Caco-2 (cell line): ENCODE measurements around the gene CTNND2. TPM values are rescaled to one million over a fixed set of nuclear protein-coding genes. Genes with fewer than 3 reads are reported as not detected.

Source experiments
- BruUV-seq: library from RNA; stranded (reverse); fragments of 400-500 nt; replicated peaks from 2 replicates; lab custom pipeline; 2021; lab: Mats Ljungman, UMichigan
- CTCF ChIA-PET: fragments of 300-600 bp; sonication (Branson Sonifier 250); formaldehyde crosslinking; loops from one replicate; lab custom pipeline; 2022; ENCODE audit warnings: antibody characterized with exemption; lab: Charles Lee
- POLR2A ChIA-PET: fragments of 300-600 bp; sonication (Branson Sonifier 250); formaldehyde crosslinking; loops from one replicate; lab custom pipeline; 2022; ENCODE audit warnings: antibody characterized with exemption; lab: Charles Lee
- DNase-seq, 2 experiments: peaks; one replicate each; pipeline versions ENCODE4 v3.0.0 to v3.0.0-alpha.2; 2020 to 2022
- H3K27me3 ChIP-seq: replicated peaks from 2 replicates; pipeline ENCODE4 v1.6.0; 2011; ENCODE audit warnings: low read length; ENCODE audit not compliant: control insufficient read depth, insufficient read depth
- H3K36me3 ChIP-seq: 2 replicates; pipeline ENCODE4 v1.5.1; 2011; ENCODE audit warnings: low read length; ENCODE audit not compliant: control insufficient read depth, insufficient read depth
- H3K4me1 ChIP-seq: fragments of 250-450 bp; sonication (Bioruptor Pico); 2 replicates; pipeline ENCODE4 v1.5.1; 2020; ENCODE audit warnings: mild to moderate bottlenecking
- H3K4me3 ChIP-seq: 2 replicates; pipeline ENCODE4 v1.5.1; 2011; ENCODE audit warnings: low read depth, mild to moderate bottlenecking, control low read depth, low read length
- H3K9me3 ChIP-seq: fragments of 250-450 bp; sonication (Bioruptor Pico); 2 replicates; pipeline ENCODE4 v1.5.1; 2020; ENCODE audit warnings: mild to moderate bottlenecking, moderate library complexity
- H3K27ac Mint-ChIP-seq: one replicate; pipeline ENCODE4 v1.8.0; 2022; ENCODE audit warnings: mixed read lengths; ENCODE audit not compliant: unreplicated experiment
- H3K27me3 Mint-ChIP-seq: one replicate; pipeline ENCODE4 v1.8.0; 2022; ENCODE audit warnings: mixed read lengths; ENCODE audit not compliant: insufficient read depth, unreplicated experiment
- H3K36me3 Mint-ChIP-seq: one replicate; pipeline ENCODE4 v1.8.0; 2022; ENCODE audit warnings: mild to moderate bottlenecking, mixed read lengths; ENCODE audit not compliant: insufficient read depth, unreplicated experiment
- H3K4me1 Mint-ChIP-seq: one replicate; pipeline ENCODE4 v1.8.0; 2022; ENCODE audit warnings: low read depth, mixed read lengths; ENCODE audit not compliant: unreplicated experiment
- H3K4me3 Mint-ChIP-seq: one replicate; pipeline ENCODE4 v1.8.0; 2022; ENCODE audit warnings: mild to moderate bottlenecking, moderate library complexity, mixed read lengths; ENCODE audit not compliant: unreplicated experiment
- H3K9me3 Mint-ChIP-seq: one replicate; pipeline ENCODE4 v1.8.0; 2022; ENCODE audit warnings: mixed read lengths; ENCODE audit not compliant: unreplicated experiment
- intact Hi-C: fragments of 100-400 bp; cut with micrococcal nuclease; formaldehyde crosslinking; loops from one replicate; pipeline ENCODE4 v1.10.0; 2022; ENCODE audit not compliant: unreplicated experiment
- total RNA-seq: library from RNA; stranded (reverse); gene quantifications from 2 replicates; pipeline ENCODE4 v1.2.3, GENCODE V29; 2022
- TF ChIP-seq, protein P1 (sequence below), 2 experiments: fragments of 200-600 bp in 1 of 2; IDR thresholded peaks; 1 replicate in 1 of 2; 2 replicates in 1 of 2; pipeline versions ENCODE4 v1.5.1 to v1.8.0; 2011 to 2022; ENCODE audit warnings: antibody characterized with exemption in 1 of 2, control low read depth in 1 of 2, inconsistent platforms in 1 of 2, low read depth in 1 of 2, low read length in 1 of 2, mild to moderate bottlenecking in 1 of 2, moderate library complexity in 1 of 2; ENCODE audit not compliant: insufficient read depth in 1 of 2, severe bottlenecking in 1 of 2, unreplicated experiment in 1 of 2

CTNND2 gene
- total RNA-seq, 1 experiment from 2014 or later = 0.32 TPM

DNA sequence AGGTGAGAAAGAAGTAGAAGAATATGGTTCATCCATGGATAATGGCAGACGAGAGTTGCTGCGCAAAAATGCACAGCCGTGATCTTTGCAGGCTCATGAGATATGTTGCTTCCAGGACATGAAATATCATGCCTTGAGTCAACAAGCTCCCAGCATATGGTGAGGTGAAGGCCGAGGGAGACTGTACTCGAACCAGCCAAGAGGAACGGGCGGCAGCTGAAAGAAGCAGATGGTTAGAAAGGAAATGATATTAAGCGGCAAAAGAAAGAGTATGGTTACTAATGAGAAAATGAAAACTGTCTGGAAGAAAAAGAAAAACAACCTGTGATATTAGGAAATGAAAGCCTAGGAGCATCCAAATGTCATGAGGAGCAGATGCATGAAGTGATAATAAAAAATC lies 798.5 kb downstream of the CTNND2 start:
- peaks cover 18% of the 10 kb centered on the region for H3K27me3 Mint-ChIP-seq
- no peak overlapping the region for H3K4me3 ChIP-seq
- H3K4me3 Mint-ChIP-seq = no peak overlapping the region
- no peaks in the 10 kb centered on the region for H3K4me1 Mint-ChIP-seq
- ChIA-PET CTCF (no interaction called here), POLR2A (no interaction called here)
- no peak overlapping the region for H3K27ac Mint-ChIP-seq
- no peaks in the 10 kb centered on the region for H3K9me3 ChIP-seq
- no peaks in the 10 kb centered on the region for H3K4me1 ChIP-seq
- DNase-seq = no peak
- no peaks in the 10 kb centered on the region for H3K36me3 Mint-ChIP-seq
- intact Hi-C loops = no loop called here
- no peaks in the 10 kb centered on the region for H3K36me3 ChIP-seq
- H3K9me3 Mint-ChIP-seq = no peaks in the 10 kb centered on the region
- TF ChIP-seq, protein P1, sequence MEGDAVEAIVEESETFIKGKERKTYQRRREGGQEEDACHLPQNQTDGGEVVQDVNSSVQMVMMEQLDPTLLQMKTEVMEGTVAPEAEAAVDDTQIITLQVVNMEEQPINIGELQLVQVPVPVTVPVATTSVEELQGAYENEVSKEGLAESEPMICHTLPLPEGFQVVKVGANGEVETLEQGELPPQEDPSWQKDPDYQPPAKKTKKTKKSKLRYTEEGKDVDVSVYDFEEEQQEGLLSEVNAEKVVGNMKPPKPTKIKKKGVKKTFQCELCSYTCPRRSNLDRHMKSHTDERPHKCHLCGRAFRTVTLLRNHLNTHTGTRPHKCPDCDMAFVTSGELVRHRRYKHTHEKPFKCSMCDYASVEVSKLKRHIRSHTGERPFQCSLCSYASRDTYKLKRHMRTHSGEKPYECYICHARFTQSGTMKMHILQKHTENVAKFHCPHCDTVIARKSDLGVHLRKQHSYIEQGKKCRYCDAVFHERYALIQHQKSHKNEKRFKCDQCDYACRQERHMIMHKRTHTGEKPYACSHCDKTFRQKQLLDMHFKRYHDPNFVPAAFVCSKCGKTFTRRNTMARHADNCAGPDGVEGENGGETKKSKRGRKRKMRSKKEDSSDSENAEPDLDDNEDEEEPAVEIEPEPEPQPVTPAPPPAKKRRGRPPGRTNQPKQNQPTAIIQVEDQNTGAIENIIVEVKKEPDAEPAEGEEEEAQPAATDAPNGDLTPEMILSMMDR (IDR thresholded peaks at IDR 0.05; ENCODE audit: insufficient read depth in 1 of 2, low read depth in 1 of 2, low read length in 1 of 2, severe bottlenecking in 1 of 2, unreplicated experiment in 1 of 2) = no peak
- H3K27me3 ChIP-seq = no peaks in the 10 kb centered on the region; the same call in 1 of the 2 replicates
- BruUV-seq = no TSS peak

DNA sequence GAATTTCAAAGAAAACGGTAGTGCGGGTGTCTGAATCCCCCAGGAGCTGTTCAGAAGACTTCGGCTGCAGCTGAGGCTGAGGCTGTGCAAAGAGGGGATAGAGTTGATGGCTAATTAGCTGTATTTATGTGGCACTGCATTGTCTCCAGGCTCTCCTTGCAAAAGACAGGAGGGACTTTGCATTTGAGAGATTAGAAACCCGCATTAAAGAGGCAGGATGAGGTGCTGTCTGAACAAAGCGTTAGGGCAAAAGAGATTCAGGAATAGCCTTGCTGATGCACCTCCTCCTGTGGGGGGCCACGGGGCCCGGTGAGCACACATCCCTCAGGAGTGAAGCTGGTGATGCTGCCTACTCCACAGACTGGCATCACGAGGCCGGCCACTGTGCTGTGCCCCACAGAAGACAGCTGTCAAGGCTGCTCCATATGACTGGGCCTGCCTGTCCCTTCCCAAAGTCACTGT lies 799.6 kb downstream of the CTNND2 start:
- H3K27me3 ChIP-seq = no peaks in the 10 kb centered on the region; the same call in 1 of the 2 replicates
- H3K36me3 ChIP-seq = no peaks in the 10 kb centered on the region
- intact Hi-C loops = no loop called here
- ChIA-PET CTCF (no interaction called here), POLR2A (no interaction called here)
- BruUV-seq = no TSS peak
- no peaks in the 10 kb centered on the region for H3K9me3 ChIP-seq
- no peaks in the 10 kb centered on the region for H3K36me3 Mint-ChIP-seq
- no peak overlapping the region for H3K4me3 Mint-ChIP-seq
- no peak overlapping the region for H3K4me3 ChIP-seq
- TF ChIP-seq, protein P1 (IDR thresholded peaks at IDR 0.05; ENCODE audit: insufficient read depth in 1 of 2, low read depth in 1 of 2, low read length in 1 of 2, severe bottlenecking in 1 of 2, unreplicated experiment in 1 of 2) = no peak
- H3K9me3 Mint-ChIP-seq = no peaks in the 10 kb centered on the region
- H3K27me3 Mint-ChIP-seq = peaks cover 15% of the 10 kb centered on the region
- no peak for DNase-seq
- H3K27ac Mint-ChIP-seq = no peak overlapping the region
- no peaks in the 10 kb centered on the region for H3K4me1 Mint-ChIP-seq
- no peaks in the 10 kb centered on the region for H3K4me1 ChIP-seq

DNA sequence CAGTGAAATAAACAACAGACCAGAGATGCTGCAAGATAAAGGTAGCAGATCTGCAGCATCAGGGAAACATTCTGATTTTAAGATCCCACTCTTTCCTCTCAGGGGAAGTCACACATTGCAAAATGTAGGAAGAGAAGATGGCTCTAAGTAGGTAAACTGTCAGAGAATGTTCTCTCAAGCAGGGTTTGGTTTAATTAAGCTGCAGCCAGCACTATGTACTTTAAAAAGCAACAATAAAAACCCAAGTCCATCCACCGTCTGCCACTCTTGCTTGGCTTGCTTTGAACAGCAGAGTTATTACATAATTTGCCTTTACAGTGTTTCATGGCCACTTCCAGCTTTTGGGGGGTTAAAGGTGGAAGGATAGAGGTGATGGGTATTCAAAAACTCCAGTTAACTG lies 800.0 kb downstream of the CTNND2 start:
- BruUV-seq = no TSS peak
- Histone ChIP-seq H3K9me3 (no peaks in the 10 kb centered on the region), H3K4me3 (no peak overlapping the region), H3K27me3 (no peaks in the 10 kb centered on the region; the same call in 1 of the 2 replicates), H3K4me1 (no peaks in the 10 kb centered on the region), H3K36me3 (no peaks in the 10 kb centered on the region)
- Mint-ChIP-seq H3K27me3 (peaks cover 15% of the 10 kb centered on the region), H3K36me3 (no peaks in the 10 kb centered on the region), H3K27ac (no peak overlapping the region), H3K9me3 (no peaks in the 10 kb centered on the region), H3K4me1 (no peaks in the 10 kb centered on the region), H3K4me3 (no peak overlapping the region)
- TF ChIP-seq, protein P1 (IDR thresholded peaks at IDR 0.05; ENCODE audit: insufficient read depth in 1 of 2, low read depth in 1 of 2, low read length in 1 of 2, severe bottlenecking in 1 of 2, unreplicated experiment in 1 of 2) = no peak
- ChIA-PET POLR2A (no interaction called here), CTCF (no interaction called here)
- no peak for DNase-seq
- intact Hi-C loops = no loop called here
